NCI-H524 (cell line): ENCODE results near the gene FGF3.

ENCODE experiments used
- DNase-seq, 2 experiments: peaks; one replicate each; lab custom pipeline; 2025; lab: John Stamatoyannopoulos, UW

FGF3 gene

DNA sequence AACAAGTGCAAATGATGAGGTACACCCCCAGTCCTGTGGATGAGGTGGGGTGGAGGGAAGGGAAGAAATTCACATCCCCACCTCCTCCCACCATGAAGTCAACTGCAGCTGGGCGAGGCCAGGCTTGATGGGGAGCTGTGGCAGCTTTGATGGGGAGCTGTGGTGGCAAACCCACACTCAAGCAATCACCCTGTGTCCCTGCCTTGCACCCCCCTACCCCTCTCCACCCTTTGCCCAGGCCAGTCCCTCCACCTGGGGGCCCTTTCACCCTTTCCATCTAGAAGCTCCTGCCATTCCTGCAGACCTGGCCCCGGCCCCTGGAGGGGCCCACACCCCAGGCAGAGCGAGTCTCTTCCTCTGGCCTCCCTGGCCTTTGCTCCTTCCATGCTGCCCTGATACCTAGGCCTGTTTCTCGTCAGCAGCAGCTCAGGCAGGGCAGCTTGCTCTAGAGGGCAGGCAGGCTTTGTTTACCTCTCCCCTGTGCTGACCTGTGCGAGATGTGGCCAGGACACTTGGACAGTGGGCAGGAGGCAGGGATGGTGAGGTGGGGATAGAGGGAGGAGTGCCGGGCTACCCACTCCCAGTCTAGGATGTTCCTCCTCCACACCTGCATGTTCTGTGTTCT is 4.5 kb upstream of the FGF3 start:
- no peak for DNase-seq

DNA sequence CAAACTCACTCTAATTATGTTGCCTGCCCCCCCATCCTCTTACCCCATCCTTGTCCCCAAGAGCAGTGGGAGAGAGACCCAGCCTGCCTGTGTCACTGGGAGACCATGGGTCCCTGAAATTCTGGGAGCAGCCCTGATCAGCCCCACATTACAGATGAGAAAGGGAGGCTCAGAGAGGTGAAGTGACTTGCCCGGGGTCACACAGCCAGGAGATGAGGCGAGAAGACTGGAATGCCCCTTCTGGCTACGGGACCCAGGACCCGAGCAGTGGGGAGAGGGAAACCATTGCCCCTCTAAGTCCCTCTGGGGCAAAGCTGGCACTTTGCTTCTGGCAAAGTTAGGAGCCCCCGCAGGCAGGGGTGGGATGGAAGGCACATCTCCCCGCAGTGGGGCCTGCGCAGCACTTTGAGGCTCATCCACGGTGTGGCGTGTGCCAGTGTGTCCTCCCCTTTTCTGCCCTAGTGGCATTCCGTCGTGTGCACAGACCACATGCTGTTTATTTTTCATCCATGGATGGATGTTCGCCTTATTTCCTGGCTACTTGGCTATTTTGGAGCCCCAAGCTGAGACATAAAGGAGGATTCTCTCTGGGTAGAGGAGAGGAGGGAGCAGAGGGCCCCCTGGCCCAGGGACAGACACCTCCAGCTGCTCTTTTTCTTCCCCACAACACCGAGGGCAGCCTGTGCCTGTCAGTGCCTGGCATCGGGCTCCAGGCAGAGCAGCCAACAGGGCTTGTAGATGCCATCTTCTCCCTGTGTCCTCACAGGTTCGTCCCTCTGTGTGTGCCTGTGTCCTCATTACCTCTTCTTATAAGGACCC is 3.7 kb upstream of the FGF3 start:
- no peak for DNase-seq

DNA sequence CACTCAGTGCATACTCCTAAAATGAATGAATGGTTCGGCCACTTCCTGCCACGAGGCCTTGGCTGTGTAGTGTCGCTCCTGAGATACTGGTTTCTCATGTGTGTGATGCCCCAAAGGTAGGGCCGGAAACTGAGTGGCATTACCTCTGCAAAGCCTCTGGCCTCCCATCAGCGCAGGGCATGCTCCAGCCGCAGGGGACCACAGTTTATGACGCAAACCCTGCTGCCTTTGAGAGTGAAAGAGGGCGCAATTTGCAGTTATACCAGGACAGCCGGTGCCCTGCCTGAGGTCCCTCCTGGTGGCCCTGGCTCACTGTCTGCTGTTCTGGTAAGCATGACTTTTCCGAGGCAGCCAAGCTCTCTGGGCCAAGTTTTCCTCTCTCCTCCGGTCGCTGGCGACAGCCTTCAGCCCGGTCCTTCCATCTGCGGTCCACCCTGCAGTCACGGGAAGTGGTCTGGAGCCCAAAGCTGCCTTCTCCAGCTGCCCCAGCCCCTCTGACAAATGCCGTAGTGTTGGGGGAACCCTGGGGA is 2.4 kb upstream of the FGF3 start:
- DNase-seq: peak in 1 of 2 experiments; percentile 16

DNA sequence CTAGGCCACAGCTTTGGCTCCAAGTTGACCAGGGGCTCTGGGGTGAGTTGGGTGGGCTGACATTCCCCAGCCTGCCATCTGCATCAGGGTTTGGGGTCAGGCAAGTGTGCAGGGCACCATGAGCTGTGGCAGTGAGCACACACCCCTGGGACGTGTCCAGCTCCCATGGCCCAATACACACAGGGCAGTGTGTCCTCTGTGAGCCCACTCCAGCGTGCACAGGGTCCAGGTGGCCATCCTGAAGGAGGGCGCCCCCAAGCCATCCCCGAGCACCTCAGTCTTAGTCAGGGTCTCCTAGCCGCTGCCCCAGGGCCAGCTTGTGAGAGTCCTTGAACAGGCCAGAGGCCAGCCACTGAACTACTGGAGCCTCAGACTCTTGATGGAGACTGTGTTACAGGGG is 1.2 kb upstream of the FGF3 start:
- no peak for DNase-seq

DNA sequence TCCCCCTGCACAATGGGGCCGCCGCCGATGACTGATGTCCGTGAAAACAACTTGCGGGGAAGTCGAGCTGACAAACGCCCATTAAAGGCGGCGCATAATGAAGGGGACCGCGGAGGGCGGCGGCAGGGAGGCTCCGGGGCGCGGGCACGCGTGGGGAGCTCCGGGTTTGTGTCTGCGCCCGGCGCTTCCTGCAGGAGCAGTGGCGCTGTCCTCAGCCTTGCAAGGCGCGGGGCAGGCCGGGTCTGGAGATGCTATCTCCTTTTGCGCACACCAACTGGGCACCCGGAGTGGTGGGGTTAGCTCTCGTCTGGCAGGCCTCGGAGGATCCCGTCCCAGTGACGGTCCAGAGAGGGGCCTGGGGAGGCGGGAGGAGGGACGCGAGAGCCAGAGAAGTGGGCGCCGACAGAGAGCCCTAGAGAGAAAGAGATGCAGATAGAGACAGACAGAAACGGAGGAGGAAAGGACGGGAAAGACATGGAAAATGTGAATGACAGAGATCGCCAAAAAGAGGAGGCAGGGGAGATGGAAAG is 390 bp upstream of the FGF3 start:
- DNase-seq: no peak

DNA sequence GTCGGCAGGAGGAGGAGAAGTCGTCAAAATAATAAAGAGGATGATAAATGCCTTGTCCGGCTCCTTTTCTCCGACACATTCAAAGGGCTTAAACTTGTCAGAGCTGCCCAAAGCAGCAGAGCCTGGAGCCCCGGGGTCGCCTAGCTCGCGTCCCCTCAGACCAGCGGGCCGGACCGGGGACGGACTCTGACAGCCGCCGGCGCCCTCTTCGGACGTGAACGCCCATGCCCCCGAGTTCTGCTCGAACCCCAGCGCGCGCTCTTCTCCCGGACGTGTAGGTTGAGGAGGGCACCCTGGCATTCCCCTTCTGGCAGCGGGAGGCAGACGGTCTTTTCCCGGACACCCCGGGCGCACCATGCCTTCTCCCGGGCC is 999 bp downstream of the FGF3 start:
- no peak for DNase-seq

DNA sequence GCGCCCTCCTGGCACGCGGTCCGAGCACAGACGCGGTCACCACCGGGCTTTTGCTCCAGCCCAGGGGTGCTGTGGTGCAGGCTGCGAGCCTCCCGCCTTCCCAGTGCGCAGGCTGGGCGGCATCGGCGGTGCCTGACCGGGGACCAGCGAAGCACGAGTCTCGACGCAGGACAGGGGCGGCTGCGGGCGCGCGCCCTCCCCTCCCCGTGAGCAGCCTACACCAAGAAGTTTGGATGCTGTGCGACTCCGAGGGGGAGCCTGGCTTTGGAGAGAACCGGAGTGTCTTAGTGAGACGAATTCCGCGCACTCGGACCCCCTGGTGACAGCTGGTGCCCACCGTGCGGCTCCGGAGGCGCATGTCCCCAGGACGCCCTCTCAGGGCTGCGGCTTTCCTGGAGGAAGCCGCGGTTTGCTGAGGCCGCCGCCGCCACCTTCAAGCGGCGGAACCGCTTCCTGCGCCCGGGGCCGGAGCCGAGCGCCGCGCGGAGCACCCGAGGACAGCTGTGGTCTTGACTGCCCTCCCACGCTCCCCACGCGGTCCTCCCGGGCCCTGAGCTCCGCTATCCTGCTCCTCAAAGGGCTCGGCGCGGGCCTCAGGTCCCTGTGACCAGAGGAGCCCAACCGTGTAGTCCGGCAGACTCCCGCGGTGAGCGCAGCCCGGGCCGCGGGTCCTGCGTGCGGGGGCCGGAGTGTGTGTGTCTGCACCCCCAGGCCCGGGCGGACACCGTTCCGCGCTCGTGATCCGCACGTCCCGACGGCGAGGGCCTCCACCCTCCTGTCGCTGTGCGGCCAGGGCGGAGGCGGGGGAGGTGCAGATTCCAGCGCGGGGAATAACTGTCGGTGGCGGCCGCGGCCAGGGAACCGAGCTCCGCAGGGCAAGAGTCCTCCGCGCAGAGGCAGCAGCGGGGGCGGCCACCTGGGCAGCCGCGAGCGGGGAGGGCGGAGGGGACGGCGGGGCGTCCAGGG is 1.7 kb downstream of the FGF3 start:
- no peak for DNase-seq

DNA sequence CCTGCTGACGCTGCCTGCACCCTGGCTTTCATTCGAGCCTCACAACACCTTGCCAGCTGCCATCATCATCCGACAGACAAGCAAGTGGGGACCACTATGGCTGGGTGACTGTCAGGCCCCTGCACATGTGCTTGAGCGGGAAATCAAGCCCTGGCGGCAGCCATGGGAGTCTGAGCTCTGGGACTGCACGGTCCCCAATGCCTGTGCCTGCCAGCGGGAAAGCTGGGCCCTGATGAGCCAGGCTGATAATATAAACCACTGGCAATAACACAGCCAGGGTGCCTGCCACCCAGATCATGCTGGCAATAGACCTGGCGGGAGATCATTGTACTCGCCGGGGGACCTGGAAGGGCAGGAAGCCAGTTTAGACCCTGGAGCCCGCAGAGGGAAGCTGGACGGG is 2.5 kb downstream of the FGF3 start:
- DNase-seq: no peak

DNA sequence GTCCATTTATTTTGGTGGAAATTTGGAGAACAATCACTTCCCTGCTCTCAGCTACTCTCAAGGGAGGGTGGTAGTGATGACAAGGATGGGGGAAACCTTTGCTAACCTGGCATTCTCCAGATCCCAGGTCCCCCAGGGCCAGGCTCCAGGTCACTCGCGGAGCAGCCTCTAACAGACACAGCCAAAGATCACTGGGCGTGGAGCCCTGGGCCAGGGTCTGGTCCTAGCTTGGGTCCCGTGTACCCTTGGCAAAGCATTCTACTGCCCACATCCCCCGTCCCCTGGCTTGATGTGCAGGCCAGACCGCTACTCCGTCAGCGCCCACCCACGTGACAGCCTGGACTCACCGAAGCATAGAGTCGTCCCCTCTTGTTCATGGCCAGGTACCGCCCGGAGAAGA is 3.2 kb downstream of the FGF3 start:
- DNase-seq: no peak

DNA sequence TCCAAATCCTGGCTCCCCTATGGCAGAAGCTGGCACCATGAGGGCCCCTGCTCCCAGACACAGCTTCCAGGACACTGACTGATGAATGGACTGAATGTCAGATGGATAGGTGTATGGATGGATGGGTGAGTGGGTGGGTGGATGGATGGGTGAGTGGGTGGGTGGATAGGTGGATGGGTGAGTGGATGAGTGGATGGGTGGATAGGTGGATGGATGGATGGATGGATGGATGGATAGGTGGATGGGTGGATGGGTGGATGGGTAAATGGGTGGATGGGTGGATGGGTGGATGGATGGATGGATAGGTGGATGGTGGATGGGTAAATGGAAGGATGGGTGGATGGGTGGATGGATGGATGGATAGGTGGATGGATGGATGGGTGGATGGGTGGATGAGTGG is 4.3 kb downstream of the FGF3 start:
- DNase-seq: no peak

DNA sequence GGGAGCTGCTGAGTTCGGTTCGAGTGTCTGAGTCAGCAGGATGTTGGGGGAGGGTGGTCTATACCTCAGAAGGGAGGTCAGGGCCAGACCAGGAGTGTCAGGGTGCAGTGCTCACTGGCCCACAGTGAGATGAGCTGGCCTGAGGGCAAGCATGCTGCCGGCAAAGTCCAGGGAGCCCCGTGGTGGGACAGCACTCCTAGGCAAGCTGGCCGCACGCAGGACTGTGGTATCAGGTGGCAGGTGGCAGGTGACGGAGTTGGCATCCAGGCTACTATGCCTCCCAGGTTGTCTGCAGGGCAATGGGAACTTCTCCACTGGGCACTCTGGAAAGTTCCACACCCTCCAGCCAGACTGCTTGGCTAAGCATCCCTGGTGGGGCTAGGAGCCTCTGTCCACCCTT is 4.8 kb downstream of the FGF3 start:
- DNase-seq: no peak

DNA sequence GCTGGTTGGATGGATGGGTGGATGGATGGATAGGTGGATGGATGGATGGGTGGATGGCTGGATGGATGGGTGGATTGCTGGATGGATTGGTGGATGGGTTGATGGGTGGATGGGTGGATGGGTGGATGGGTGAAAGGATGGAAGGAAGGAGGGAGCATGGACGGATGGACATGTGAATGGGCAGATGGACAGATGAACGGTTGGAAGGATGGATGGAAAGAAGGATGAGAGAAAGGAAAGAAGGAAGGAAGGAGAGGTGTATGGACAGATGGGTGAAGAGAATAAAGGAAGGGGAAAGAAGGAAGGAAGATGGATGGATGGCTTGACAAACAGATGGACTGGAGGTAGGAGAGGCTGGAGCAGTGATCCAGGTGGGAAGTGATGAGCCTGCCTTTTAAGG is 5.4 kb downstream of the FGF3 start:
- no peak for DNase-seq

DNA sequence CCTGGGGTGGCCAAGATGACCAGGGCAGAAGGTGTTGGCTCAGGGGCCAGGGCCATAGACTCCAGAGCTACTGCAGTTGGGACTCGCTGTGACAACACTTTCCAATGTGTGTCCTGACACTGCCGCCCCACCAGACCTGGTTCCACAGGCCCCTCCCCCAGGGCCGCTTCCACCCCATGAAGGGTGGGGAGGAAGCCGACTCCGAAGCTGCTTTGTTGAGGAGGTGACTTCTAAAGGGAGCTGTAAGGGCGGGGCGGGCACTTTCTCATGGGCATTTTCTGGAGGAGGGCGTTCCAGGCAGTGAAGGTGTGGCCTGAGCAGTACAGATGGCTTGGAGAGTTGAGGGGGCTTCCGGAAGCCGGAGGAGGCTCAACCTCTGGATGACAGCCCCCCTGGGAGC is 6.3 kb downstream of the FGF3 start:
- DNase-seq: peak in 1 of 2 experiments; percentile 40

DNA sequence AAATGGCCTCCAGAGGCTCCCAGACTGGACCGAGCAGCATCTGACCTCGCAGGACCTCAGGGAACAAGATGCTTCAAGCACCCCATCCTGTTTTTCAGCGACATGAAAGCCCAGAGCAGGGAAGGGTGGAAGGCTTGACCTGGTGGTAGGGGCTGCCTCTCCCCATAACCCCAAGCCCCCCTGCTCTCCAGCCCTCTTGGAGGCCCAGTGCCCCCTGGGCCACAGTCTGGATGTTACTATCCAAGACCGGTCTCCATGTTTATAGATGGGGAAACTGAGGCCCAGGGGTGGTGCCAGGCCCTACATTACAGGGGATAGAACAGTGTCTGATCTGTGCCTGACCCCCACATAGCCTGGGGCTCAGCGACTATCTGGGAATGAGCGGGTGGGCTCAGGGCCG is 7.0 kb downstream of the FGF3 start:
- DNase-seq: no peak

DNA sequence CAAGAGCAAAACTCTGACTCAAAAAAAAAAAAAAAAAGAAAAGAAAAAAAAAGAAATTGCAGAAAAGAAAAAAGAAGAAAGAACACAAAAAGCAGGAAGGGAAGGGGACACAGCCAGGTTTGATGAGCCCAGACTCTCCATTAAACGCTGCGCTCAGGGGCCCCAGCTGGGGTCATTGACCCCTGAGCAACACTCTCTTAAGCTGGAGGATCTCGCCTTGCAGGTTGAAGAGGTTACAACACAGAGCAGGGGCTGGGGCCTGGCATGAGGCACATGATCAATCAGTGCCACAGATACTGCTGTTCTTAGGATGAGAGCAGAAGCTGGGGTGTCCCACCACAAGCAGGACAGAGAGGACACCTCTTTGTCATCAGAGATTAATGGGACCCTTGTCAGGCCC is 7.8 kb downstream of the FGF3 start:
- DNase-seq: no peak

DNA sequence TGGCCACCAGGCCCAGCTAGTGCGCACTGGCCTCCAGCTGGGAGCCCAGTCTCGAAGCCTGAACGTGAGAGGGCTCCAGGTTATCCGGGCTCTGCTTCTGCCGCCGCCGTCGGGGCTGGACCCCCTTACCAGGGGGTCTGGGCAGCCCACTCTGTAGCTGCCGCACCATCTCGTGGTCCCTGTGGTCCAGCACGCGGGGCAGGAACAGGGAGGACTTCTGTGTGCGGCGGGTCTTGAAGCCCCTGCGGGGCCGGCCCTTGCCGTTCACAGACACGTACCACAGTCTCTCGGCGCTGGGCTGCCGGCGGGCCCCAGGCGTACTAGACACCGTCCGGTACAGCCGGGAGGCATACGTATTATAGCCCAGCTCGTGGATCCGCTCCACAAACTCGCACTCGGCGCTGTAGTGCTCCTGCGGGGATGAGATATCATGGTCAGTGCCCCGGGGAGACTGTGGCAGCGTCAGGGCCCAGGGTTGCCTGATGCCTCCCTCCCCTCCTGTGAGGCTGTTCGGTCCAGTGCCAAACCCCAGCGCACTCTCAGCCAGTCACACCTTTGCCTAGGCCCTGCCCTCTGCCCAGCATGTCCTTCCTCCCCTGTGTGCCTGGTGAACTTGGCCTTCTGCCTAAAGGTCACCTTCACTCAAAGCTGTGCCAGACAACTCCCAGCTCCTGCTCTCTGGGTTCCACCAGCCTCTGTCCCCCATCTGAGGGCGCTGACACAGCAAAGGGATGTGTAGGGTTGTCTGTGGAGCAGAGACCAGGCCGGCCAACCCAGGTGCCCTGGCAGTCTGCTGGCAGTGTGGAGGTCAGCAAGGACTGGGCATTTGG is 8.7 kb downstream of the FGF3 start:
- no peak for DNase-seq

DNA sequence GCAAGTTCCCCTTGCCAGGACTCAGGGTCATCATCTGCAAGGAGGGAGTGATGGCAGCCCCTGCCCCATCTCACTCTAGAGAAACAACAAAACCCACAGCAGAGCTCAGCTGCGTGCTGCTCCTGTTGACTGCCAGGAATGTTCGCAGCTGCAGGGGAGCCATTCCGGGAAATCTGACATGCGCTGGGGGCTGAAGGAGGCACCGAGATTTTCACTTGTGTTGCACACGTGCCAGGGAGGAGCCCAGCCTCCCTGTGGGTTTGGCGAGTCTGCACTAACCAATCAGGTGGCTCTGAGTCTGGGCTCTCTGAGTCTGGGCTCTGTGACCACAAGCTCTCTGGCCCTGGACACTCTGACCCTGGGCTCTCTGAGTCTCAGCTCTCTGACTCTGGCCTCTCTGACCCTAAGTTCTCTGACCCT is 10.5 kb downstream of the FGF3 start:
- no peak for DNase-seq

DNA sequence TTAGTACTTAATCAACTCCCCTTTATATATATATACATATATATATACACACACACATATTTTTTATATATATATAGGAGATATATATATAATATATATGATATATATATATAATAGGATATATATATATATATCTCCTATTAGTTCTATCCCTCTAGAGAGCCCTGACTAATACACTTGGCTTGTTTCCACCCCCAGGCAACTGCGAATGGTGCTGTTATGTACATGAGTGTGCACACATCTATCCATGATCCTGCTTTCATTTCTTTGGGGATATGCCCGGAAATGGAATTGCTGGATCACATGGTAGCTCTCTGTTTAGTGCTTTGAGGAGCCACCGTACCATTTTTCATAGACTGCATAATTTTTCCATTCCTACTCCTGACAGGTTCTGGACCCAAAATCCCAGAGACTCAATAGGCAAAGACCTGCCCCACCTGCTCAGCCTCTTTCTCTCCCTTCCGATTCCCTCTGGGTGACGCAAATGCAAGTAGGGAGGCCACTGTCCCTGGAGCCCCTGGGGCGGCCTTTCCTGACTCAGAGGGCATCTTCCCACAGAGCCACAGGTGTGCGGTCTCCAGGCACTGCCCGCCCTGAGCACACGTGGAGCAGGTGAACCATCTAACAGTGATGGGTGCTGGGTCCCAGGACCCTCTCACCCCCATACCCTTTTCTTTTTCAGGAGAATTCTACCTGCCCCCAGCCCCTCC is 12.0 kb downstream of the FGF3 start:
- no peak for DNase-seq

DNA sequence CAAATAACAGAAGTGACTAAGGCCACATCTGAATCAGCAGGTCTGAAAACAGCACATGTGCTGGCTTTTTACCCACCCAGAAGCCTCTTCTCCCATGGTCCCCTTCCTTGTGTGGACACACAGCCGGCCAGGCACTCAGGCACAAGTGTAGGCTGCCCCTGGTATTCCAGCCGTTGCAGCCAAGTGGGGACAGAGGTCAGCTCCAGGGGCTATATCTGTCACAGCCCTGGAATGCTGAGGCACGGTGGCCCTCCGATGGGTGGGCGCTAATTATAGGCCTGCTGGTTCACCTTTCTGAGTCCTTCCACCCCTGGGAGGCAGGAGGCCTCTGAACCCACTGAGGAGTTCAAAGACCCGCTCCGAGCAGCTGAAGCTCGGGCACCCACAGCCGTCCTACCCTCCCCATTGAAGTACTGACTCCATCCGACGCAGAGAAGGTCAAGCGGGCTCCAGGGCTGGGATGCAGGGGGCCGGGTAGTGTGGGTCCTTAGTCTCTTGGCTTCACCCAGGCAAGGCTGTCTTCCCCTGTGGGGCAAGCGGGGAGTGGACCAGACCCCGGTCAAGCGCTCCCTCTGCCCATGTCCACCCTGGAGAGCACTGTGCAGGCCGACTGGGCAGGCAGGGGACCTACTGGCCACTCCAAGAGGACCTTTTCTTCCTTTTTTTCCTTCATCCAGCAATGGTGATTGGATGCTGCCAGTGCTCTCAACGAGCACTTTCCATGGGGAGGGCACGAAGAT is 14.3 kb downstream of the FGF3 start:
- DNase-seq: no peak
